HG03196 (cell line): ENCODE data around the gene OCA2.

Experiments
- ATAC-seq: cut with Tn5 transposase; IDR thresholded peaks from one replicate; pipeline ENCODE4 v1.9.1; 2021; ENCODE audit not compliant: unreplicated experiment

The OCA2 gene

GRCh38 chr15:27826902-27827714 is 272.0 kb downstream of the OCA2 start:
- ATAC-seq, result no peak

- no peak for ATAC-seq
These were observed 272.7 kb downstream of the OCA2 start for GRCh38 chr15:27826411-27826810.

- no peak for ATAC-seq
These were observed 274.2 kb downstream of the OCA2 start for GRCh38 chr15:27824841-27825422.

GRCh38 chr15:27821273-27821672 is 277.8 kb downstream of the OCA2 start:
- no peak for ATAC-seq

GRCh38 chr15:27820722-27821121 is 278.4 kb downstream of the OCA2 start:
- no peak for ATAC-seq

GRCh38 chr15:27820232-27820631 is 278.9 kb downstream of the OCA2 start:
- no peak for ATAC-seq

DNA sequence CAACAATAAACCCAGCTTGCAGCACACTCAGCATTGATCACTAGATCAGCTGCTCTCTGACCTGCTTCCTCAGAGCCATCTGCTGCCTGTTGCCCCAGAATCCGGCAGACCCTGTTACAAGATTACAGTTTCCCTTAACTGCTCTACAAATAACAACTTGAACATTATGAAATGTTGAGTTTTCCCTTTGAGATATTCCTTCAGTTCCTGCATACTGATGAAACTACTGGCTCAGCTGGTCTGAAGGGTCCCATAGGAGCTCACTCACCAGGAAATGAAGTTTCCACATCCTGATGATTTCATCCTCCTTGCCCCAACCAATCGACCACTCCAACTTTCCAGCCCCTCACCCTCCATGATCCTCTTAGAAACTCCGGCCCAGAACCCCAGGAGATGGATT is 281.9 kb downstream of the OCA2 start:
- ATAC-seq, result no peak

DNA sequence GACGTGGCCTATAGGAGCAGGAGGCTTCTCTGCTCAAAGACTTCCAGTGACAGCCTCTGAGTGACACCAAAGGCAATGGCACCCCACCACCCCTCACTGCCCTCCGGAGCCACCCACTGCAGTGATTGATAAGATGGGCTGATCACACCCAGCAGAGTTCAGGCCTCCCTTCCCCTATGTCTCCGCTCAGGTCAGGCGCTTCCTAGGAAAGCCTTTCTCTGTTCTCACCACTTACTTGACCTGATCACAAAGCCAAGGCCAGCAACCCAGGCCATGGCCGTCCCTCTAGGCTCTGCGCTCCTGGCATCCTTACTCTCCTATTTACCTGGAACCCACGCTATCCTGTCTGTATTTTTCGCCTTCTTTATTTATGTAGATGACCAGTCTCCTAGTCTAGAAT is 282.3 kb downstream of the OCA2 start:
- ATAC-seq, result no peak

GRCh38 chr15:27815035-27815434 is 284.1 kb downstream of the OCA2 start:
- no peak for ATAC-seq

- ATAC-seq, result no peak
These were observed 286.0 kb downstream of the OCA2 start for GRCh38 chr15:27813139-27813538.

GRCh38 chr15:27808182-27808581 is 290.9 kb downstream of the OCA2 start:
- ATAC-seq, result no peak

DNA sequence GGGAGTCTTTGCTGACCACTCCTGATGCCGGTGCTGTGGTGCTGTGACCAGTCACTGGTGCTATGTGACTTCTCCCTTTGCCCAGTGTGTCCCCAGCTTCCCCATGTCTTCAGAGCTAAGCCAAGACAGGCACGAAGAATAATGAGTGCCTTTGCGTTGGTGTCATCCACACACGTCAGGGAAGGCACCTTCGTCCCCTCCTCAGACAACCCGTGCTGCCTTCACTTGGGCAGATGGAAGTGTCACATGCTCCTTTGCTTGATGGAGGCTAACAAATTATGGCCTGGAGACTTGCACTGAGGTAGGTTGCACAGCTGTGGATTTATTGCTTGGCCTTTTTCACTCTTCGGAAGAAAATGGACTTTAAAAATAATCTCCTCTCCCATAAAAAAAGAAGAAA is 291.8 kb downstream of the OCA2 start:
- no peak for ATAC-seq

DNA sequence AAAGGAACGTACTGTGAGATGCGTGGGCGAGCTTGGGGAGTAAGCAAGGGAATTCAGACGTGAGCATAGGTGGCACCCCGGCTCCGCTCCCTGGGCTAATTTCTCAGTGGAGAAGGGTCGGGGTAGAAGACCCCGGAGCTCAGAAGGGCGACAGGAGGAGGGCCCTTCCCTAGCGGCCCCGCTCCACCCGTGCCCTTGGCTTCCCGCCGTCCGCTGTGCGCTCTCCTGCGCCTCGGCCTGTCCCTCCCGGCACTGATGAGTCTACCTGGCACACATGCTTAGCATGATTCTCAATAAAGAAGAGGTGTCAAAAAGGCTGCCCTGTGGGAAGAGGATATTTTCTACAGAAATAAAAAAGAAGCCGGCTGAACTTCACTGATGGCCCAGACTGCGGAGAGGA is 292.7 kb downstream of the OCA2 start:
- ATAC-seq, result no peak

DNA sequence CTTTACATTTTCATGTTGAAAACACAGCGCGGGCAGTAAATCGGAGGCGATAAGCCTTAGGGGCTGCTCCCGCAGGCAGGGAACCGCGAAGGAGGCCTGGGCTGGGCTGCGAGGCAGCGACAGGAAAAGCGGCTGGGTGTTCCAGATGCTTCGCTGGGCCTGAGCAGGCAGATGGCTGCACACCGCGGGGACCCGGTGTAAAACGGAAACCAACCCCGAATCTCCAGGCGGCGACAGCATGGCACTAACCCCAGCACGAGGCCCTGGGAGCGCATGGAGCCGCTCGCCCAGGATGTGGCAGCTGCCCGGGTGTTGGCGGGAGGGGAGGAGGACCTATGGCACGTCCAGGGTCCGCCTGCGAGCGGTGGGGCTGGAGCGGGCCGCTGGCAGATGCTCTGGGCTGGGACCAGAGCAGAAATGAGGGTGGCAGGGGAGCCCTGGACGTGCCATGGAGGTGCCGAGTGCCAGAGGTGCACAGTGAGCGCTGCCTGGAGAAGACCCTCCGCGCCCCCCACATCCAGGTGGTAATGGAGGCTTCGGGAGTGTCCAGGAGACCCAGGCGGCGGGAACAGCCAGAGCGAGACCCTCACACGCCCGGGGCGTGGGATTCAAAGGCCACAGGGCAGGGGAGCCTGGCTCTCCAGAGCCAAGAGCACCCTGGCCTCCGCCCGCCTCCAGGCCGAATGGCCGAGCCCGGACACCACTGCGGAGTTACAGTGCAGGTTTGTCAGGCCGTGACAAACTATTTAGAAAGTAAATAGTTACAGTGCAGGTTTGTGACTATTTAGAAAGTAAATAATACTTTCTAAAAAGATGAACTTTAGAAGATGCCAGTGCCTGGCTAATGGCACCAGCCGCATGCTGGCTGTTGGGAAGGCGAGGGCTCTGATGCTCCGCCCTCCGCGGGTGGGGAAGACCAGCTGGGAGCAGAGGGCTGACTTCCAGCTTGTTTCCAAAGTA is 293.6 kb downstream of the OCA2 start:
- no peak for ATAC-seq

DNA sequence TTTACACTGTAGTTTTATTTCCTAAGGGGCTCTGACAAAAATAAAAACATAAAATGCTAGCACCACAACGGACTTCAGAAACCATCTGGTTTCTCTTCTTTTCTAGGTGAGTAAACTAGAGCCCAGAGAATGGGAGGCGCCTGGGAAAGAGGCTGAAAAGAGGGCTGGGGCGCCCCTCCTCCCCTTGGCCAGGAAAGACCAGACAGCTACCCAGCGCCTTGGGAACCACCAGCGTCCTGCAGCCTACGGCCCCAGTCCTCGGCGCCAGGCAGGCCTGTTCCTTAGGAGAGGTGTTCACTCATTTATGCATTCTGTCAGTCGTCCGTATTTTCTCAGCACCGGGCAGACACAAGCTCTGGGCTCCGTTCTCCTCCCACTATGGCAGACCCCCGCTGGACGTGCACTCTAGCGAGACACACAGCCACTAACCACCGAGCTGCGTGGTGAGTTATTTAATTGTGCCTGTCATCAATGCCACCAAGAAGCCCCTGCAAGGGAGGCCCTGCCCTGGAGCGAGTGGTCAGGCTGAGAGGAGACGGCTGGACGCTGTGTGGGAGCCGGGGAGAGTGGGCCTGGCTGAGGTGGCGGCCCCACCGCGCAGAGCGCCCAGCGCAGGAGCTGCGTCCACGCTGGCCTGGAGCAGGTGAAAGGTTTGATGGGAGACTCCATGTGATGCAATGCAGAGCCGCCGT is 294.4 kb downstream of the OCA2 start:
- no peak for ATAC-seq

GRCh38 chr15:27798807-27799206 is 300.3 kb downstream of the OCA2 start:
- no peak for ATAC-seq

DNA sequence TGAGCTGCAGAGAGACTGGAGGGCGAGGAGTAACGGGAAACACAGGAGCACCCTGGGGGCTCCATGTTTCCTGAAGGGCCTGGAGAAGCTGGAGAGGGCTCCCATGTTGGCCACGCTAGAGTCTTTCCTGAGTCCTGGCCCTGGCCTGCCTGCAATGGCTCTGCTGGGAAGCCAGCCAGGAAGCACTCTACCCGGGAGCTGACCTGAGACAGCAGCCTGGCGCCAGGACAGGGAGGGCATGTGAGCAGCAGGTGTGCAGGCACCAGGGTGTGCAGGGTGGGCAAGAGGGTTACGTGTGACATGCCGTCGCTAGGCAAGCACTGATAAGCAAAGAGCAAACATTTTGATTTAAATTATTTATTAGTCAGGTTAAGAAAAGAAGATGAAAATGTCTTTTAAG is 301.4 kb downstream of the OCA2 start:
- ATAC-seq, result no peak

DNA sequence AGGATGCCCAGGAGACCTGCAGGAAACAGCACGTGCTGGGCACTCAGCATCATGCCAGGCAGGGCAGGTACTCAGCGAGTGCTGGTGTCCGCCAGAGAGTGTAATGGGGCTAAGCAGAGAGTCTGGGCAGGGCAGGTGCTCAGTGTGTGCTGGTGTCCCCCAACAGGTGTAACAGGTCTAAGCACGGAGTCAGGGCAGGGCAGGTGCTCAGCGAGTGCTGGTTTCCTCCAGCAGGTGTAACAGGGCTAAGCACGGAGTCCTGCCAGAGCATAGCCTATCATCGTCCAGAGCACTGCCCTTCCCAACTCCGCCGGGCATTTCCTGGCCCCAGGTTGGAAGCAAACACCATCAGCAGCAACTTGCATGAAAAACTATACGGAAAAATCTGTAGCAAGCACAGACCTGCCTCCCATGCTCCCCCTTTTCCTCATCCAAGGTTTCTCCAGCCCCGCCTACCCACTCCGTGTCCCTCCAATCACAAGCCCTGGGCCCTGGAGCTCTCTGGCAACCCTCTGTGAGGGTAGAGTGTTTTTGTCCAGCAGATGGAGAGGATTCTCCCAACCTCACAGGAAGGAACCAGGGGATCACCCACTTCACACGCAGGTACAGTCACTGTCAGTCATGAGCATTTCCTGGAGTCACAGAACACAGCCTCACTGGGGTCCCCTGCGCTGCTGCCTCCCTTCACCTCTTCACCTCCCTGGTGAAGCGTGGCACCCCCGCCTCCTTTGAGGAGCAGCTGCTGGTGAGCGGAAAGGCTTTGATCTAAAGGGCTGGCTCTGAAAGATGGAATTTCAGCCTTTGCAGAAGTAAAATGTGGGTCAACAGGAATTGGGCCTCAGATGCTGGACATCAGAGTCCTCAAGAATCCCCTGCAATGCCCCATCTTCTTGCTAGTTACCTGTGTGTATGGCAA is 302.5 kb downstream of the OCA2 start:
- no peak for ATAC-seq

DNA sequence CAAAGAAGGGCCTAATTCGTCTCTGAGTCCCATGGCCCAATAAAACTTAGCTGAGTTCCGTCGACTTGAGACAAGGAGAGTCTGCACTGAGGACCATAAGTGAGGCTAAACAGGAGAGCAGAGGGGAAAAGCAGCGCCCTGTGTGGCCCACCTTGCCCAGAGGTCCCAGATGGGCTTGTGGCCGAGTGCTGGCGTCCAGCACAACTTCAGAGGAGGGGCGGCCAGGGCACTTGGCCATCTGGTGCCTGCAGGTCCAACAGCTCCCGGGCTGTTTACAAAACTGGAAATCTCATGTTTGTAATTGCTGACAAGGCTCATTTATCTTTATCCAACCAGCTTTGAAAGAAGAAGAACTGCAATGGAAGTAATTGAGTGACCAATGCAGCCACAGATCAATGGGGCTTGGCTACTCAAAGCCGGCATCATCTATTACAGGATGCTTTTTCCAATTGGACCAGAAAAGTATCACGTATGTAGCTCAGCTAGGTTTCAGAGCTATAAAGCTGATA is 306.3 kb downstream of the OCA2 start:
- ATAC-seq, result no peak

DNA sequence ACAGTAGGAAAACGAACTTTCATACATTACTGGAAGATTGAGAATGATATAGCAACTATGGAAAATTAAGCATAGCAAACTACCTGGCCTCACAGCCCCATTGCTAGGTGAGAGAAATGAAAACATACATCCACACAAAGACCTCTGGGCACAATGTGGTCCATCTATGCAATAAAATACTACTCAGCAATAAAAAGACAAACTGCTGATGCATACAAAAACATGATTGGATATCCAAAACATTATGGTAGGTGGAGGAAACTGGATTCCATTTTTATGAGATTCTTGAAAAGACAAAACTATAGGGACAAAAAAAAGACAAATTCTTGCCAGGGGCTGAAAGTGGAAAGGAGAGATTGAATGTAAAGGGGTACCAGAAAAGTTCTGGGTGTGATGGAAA is 308.8 kb downstream of the OCA2 start:
- no peak for ATAC-seq
